MG63 (cell line): Measurements from ENCODE around the gene POLD1. TPM values are rescaled to one million over a fixed set of nuclear protein-coding genes. Genes with fewer than 3 reads are reported as not detected.
A peak's percentile ranks its signal among the peaks of the same experiment; 100 is the strongest.

Experiments used
- DNase-seq: peaks from one replicate; pipeline ENCODE4 v3.0.0-alpha.2; 2020
- H3K27me3 ChIP-seq: fragments of 250-450 bp; sonication (Bioruptor Pico); 2 replicates; pipeline ENCODE4 v1.5.1; 2020; ENCODE audit warnings: mild to moderate bottlenecking, moderate library complexity
- H3K36me3 ChIP-seq: fragments of 250-450 bp; sonication (Bioruptor Pico); 2 replicates; pipeline ENCODE4 v1.5.1; 2020; ENCODE audit warnings: mild to moderate bottlenecking, moderate library complexity
- H3K4me3 ChIP-seq: fragments of 250-450 bp; sonication (Bioruptor Pico); 2 replicates; pipeline ENCODE4 v1.5.1; 2020; ENCODE audit warnings: mild to moderate bottlenecking, moderate library complexity
- H3K9me3 ChIP-seq: fragments of 250-450 bp; sonication (Bioruptor Pico); 2 replicates; pipeline ENCODE4 v1.5.1; 2020; ENCODE audit warnings: mild to moderate bottlenecking, moderate library complexity
- total RNA-seq: library from RNA; depleted of rRNA; stranded (reverse); fragments of >200 nt; shearing (Covaris generic); gene quantifications from 2 replicates; pipeline ENCODE4 v1.2.3, GENCODE V29; 2014; ENCODE audit warnings: low replicate concordance; rRNA removed

The POLD1 gene
- total RNA-seq, 1 experiment from 2014 or later = 117 TPM

GRCh38 chr19:50461066-50461875, 77.1 kb downstream of the POLD1 start:
- H3K4me3 ChIP-seq = no peak overlapping the region
- no peaks in the 10 kb centered on the region for H3K36me3 ChIP-seq
- no peaks in the 10 kb centered on the region for H3K9me3 ChIP-seq
- peak; percentile 55 for DNase-seq
- peaks cover 6% of the 10 kb centered on the region for H3K27me3 ChIP-seq

DNA sequence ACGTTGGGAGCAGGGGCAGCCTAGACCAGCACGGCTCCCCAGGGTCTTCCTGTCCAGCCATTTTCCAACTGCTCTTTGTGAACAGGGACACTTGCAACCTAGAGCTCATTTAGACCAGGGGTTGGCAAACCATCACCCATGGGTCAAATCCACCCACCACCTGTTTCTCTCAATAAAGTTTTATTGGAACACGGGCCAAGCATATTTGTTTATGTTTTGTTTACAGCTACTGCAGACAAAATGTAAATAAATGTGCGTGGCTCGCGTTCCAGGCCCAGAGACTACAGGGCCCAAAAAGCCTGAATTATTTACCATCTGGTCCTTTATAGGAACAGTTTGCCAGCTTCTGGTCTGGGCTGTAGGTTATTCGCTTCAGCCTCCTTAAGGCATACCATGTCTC, 78.8 kb downstream of the POLD1 start:
- DNase-seq = no peak
- no peak overlapping the region for H3K4me3 ChIP-seq
- no peaks in the 10 kb centered on the region for H3K36me3 ChIP-seq
- no peaks in the 10 kb centered on the region for H3K9me3 ChIP-seq
- peaks cover 2% of the 10 kb centered on the region; the same call in 1 of the 2 replicates for H3K27me3 ChIP-seq

GRCh38 chr19:50464348-50464747, 80.2 kb downstream of the POLD1 start:
- Histone ChIP-seq H3K9me3 (no peaks in the 10 kb centered on the region), H3K27me3 (no peaks in the 10 kb centered on the region), H3K4me3 (no peak overlapping the region), H3K36me3 (no peaks in the 10 kb centered on the region)
- no peak for DNase-seq

DNA sequence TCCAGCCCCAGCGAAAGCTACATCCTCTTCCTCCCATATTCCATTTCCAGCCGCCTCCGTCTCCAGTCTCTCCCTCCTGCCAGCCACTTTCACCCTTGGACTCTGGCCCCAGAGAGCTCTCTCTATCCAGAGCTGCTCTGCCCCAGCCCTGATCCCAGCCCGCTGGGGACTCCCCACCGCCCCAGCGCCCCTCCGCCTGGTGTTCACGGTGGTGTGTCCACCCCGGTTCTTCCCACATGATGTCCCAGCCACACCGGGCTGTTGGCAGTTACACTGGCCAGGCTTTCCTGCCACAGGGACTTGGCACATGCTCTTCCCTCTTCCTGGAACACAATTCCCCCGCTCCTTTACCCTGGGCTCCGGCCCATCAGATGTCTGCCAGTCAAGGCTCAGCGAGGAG, 80.9 kb downstream of the POLD1 start:
- no peaks in the 10 kb centered on the region for H3K9me3 ChIP-seq
- no peaks in the 10 kb centered on the region for H3K27me3 ChIP-seq
- H3K36me3 ChIP-seq = no peaks in the 10 kb centered on the region
- H3K4me3 ChIP-seq = no peak overlapping the region
- DNase-seq = no peak

DNA sequence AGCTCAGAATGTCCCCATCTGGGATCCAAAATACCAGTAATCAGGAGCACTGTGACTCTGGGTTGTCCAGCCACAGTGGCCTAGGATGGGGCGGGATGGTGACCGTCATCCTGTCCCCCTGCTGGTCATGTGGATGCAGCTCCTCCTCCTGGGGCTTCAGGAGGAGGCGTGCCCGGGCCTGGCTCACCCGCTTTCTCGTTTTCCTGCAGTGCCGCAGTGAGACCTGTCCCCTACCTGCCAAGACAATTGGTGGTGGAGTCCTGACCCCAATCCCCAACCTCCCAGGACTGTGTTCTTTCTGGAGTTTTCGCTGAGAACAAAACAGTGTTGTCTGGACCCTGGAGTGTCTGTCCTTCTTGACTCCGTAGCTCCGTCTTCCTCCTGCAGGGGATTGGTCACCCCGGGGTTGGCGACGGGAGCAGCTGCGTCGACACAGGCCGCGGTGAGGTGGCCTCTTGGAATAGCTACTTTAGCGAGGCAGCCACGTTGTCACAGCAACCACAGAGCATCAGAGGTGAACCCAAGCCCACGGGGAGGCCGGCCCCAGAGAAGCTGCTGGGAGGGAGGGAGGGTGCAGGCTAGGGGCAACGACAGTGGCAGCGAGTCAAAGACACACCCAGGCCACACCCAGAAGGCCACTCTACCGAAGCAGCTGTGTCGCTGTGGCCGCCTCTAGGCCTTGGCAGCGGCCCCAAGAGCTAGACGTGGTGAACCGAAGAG, 82.0 kb downstream of the POLD1 start:
- H3K36me3 ChIP-seq = no peaks in the 10 kb centered on the region
- H3K9me3 ChIP-seq = no peaks in the 10 kb centered on the region
- no peak for DNase-seq
- H3K4me3 ChIP-seq = no peak overlapping the region
- H3K27me3 ChIP-seq = no peaks in the 10 kb centered on the region

DNA sequence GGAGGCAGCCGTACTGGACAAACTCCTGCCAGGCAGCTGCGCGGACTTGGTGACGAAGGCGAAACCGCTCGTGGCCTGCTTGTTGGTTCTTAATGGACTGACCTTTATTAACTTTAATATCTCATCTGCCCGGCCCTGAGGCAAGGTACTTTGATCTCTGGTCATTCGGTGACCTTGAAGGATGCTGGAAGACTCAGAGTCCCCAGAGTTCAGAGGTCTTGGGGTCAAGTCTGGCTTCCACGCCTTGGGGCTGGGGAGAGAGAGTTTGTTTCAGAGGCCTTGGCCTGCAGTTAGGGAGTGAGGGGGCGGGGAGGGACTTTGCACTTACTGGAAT, 82.5 kb downstream of the POLD1 start:
- Histone ChIP-seq H3K36me3 (no peaks in the 10 kb centered on the region), H3K9me3 (no peaks in the 10 kb centered on the region), H3K4me3 (no peak overlapping the region), H3K27me3 (no peaks in the 10 kb centered on the region)
- no peak for DNase-seq

DNA sequence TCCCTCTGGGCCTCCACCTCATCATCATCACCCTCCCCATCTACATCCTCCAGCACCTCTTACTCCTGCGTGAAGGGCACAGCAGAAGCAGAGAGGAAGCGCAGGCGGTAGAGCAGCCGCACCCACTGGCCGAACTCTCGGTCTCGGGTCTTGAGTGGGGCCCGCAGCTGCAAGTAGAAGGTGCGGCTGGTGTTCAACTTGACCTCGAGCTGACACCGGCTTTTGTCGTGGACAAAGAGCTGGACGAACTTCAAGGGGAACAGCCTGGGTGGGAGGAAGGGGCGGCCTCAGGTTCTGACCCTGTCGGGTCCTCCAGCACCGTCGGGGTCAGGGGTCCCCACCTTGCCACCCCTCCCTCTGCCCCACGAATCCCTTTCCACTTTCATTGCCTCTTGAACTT, 83.4 kb downstream of the POLD1 start:
- DNase-seq = no peak
- Histone ChIP-seq H3K9me3 (no peaks in the 10 kb centered on the region), H3K27me3 (no peaks in the 10 kb centered on the region), H3K4me3 (no peak overlapping the region), H3K36me3 (no peaks in the 10 kb centered on the region)

Other genes starting within 250 kb of the POLD1 start
- gene IZUMO2, start 221.1 kb upstream of the POLD1 start, total RNA-seq = not detected in 2 replicates
- gene MYH14, start 180.7 kb upstream of the POLD1 start, total RNA-seq = 2.1 TPM in 1 of 2 replicates, not detected in the other
- not detected in 2 replicates for gene KCNC3, start 55.0 kb upstream of the POLD1 start, total RNA-seq
- 1.5 TPM in 1 of 2 replicates, not detected in the other for gene NAPSA, start 18.7 kb upstream of the POLD1 start, total RNA-seq
- gene NR1H2, start 7.9 kb upstream of the POLD1 start, total RNA-seq = 113 and 173 TPM in 2 replicates
- not detected in 2 replicates for gene SPIB, start 34.6 kb downstream of the POLD1 start, total RNA-seq
- 0.03 TPM in 1 of 2 replicates, not detected in the other for gene MYBPC2, start 48.5 kb downstream of the POLD1 start, total RNA-seq
- gene EMC10, start 92.2 kb downstream of the POLD1 start, total RNA-seq = 98.5 and 127 TPM in 2 replicates
- gene GARIN5A, start 92.5 kb downstream of the POLD1 start, total RNA-seq = 1.2 TPM in 1 of 2 replicates, not detected in the other
- gene JOSD2, start 126.8 kb downstream of the POLD1 start, total RNA-seq = 92.8 and 140 TPM in 2 replicates
- gene ASPDH, start 129.6 kb downstream of the POLD1 start, total RNA-seq = not detected in 2 replicates
- 1.1 and 1.7 TPM in 2 replicates for gene LRRC4B, start 184.1 kb downstream of the POLD1 start, total RNA-seq